KOPT-K1 (cell line): ENCODE measurements around the gene AUTS2.

Source experiments
- H3K27ac ChIP-seq: fragments of 200-600 bp; sonication (generic); 2 replicates; pipeline ENCODE4 v1.5.1; 2016; ENCODE audit warnings: antibody characterized with exemption, mild to moderate bottlenecking, low read depth, low read length; ENCODE audit not compliant: poor library complexity, severe bottlenecking
- H3K36me3 ChIP-seq: fragments of 200-600 bp; sonication (generic); 2 replicates; pipeline ENCODE4 v1.5.1; 2017; ENCODE audit warnings: antibody characterized with exemption, mild to moderate bottlenecking, low read length, moderate library complexity; ENCODE audit not compliant: insufficient read depth
- H3K9me3 ChIP-seq: fragments of 200-600 bp; sonication (generic); 2 replicates; pipeline ENCODE4 v1.5.1; 2017; ENCODE audit warnings: antibody characterized with exemption, low read length, mild to moderate bottlenecking; ENCODE audit not compliant: insufficient read depth, poor library complexity, severe bottlenecking

Gene AUTS2

DNA sequence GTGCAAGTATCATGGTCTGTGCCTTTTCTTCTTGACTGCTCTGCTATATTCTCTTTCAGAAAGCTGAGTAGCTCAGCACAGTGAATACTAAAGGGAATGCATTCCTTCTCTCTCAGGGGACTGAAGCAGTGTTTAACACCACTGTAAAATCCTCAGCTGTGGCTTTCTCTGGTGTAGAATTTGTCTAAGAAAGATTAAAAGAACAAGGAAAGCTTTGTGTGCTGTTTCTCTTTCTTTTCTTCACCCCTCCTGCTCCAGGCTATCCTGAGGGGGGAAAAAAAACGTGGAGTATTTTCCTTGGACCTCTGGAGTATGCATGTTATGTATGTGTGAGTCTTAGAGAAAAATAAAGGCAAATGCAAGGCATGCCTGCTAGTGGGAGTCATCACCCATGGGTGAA is 383.9 kb downstream of the AUTS2 start:
- Histone ChIP-seq H3K9me3 (no peaks in the 10 kb centered on the region), H3K27ac (no peak overlapping the region), H3K36me3 (no peaks in the 10 kb centered on the region)

DNA sequence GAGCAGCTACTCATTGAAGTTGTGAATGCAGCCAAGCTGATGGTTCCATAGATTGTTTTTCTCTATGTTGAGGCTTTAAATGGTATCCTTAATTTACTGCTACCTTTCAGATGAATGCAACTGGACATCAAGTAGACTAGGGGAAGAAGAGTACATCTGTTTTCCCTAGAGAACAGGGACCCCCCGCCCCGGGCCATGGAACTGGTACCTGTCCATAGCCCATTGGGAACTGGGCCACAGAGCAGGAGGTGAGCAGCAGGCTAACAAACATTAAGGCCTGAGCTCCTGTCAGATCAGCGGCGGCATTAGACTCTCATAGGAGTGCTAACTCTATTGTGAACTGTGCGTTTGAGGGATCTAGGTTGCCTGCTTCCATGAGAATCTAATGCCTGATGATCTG is 391.3 kb downstream of the AUTS2 start:
- H3K9me3 ChIP-seq = no peaks in the 10 kb centered on the region
- no peak overlapping the region for H3K27ac ChIP-seq
- no peaks in the 10 kb centered on the region for H3K36me3 ChIP-seq

DNA sequence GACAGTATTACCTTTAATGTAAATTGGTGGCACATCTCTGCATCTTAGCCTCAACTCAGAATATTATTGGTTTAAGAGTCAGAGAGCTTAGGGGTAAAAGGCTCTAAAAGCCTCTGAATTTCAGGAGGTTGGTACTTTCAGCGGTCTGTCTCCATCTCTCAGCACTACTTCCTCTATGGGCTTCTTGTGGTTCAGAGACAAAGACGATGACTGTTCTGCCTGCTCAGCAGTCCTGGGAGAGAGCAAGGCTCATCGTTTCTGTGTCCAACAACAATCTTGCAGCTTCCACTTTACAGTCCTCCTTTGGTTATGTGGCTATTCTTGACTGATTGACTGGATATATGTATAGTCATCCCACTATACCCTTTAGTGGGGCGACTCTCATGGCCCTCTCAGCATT is 394.7 kb downstream of the AUTS2 start:
- Histone ChIP-seq H3K36me3 (no peaks in the 10 kb centered on the region), H3K9me3 (no peaks in the 10 kb centered on the region), H3K27ac (no peak overlapping the region)

DNA sequence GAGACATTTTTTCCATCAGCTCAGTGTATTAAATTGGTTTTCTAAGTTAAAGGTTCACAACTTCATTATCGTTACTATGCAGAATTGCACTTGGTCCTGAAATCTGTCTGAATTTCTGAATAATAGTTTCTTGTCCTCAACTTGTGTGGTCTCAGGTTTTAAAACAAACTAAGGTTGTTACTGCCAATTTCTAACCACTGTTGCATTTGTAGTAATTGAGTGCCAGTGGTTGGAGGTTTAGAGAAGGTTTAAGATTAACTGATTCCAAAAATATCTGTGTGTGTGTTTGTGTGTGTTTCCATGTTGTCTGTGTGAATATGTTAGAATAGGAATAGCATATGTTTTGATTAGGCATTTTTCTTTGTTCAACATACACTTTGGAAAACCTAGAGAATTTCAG is 395.9 kb downstream of the AUTS2 start:
- H3K27ac ChIP-seq = no peak overlapping the region
- H3K9me3 ChIP-seq = no peaks in the 10 kb centered on the region
- H3K36me3 ChIP-seq = no peaks in the 10 kb centered on the region

DNA sequence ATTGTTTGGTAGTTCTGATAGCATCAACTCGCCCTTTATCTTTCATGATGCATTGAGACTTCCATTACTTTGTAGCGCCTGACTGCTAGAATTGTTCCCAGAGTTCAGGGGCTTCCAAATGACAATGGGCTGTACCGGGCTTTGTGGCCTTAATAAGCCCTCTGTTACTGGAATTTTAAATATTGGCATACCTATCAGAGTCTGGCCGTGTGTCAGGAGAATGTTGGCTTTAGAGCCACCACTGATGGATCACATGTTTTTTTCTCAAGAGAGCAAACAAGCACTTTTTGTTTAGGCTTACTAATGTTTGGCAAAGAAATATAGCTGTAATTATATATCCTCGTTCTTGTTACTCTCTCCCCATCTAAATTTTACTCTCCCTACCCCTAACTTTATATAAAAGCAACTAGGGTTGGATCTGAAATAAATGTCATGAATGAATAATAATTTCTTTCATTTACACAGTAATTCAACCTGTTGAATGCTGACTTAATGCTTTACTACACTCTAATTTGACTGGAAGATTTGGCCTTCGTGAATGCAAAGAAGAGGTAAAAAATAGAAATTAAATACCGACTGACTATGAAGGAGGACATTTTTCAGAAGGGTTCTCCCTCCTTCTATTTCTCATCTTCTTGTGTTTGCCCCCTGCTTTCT is 396.7 kb downstream of the AUTS2 start:
- no peaks in the 10 kb centered on the region for H3K9me3 ChIP-seq
- H3K36me3 ChIP-seq = no peaks in the 10 kb centered on the region
- H3K27ac ChIP-seq = no peak overlapping the region

DNA sequence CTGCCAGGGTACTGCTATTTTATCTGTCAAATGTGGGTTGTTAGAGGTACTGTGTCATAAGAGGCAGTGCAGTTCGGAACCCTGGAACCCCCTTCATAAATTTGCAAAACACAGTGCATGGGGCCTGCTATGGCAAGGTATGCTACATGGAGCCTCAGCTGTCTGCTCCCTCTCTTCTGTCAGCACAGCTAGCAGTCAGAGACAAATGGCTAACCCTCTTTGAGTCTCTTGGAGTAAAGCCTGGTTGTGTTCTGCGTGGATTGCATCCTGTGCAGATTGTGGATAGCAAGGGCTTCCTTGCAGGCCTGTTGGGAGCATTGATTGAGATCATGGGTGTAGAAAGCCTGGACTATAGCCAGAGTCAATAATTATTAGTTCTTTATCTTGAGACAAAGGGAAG is 397.8 kb downstream of the AUTS2 start:
- Histone ChIP-seq H3K27ac (no peak overlapping the region), H3K36me3 (no peaks in the 10 kb centered on the region), H3K9me3 (no peaks in the 10 kb centered on the region)

DNA sequence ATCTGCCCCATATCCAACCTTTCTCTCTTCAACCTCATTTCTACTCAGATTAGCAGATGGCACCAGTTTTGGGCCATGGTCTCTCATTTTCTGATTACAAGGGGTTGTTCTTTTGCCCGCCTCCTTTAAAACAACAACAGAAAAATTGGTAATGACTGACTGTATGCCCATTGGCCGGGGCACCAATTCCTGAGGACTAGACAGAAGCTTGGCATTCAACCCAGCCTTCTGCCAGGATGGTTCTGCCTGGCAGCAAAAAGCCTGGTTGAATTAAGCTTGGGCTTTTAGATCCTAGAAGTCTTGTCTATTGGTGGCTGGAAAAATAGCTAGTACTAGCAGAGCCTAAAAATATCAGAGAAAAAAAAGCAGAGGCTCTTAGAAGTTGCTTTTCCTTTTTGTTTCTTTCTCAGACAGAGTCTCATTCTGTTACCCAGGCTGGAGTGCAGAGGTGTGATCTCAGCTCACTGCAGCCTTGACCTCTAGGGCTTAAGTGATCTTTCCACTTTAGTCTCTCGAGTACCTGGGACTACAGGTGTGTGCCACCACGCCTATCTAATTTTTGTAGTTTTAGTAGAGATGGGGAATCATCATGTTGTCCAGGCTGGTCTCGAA is 402.6 kb downstream of the AUTS2 start:
- no peaks in the 10 kb centered on the region for H3K36me3 ChIP-seq
- H3K9me3 ChIP-seq = no peaks in the 10 kb centered on the region
- no peak overlapping the region for H3K27ac ChIP-seq

DNA sequence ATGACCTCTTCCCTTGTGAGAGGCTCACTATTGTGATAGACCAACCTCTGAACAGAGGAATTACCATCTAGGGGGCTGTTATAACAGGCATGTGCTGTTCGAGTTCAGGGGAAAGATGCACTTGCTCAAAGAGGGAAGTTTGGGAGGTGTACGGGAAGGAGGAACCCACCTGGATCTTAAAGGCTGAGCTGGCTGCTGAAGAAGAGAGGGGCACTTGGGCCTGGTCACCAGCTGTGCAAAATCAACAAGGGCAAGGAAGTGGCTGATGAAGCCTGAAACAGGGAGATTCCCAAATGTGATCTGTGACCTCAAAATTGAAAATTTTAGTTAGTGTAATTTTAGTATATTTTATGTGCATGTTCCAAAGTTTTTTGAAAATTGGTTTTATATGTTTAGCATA is 407.2 kb downstream of the AUTS2 start:
- H3K36me3 ChIP-seq = no peaks in the 10 kb centered on the region
- no peaks in the 10 kb centered on the region for H3K9me3 ChIP-seq
- no peak overlapping the region for H3K27ac ChIP-seq

DNA sequence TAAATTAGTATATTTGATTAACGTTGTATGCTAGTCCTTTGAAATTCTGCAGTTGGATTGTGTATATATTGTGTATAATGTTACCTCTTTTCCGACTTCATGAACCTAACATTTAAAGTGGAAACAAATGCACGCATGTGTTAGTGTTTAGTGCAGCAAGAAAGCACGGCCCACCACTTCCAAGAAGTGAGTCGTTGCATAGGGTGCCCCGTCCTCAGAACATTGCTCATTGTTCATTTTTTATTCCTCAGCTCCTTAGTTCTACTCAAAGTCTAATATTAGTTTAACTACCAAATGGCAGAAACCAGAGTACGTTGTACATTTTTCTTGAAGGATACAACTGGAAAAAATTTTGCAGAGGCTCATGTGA is 407.6 kb downstream of the AUTS2 start:
- H3K27ac ChIP-seq = no peak overlapping the region
- no peaks in the 10 kb centered on the region for H3K9me3 ChIP-seq
- no peaks in the 10 kb centered on the region for H3K36me3 ChIP-seq

DNA sequence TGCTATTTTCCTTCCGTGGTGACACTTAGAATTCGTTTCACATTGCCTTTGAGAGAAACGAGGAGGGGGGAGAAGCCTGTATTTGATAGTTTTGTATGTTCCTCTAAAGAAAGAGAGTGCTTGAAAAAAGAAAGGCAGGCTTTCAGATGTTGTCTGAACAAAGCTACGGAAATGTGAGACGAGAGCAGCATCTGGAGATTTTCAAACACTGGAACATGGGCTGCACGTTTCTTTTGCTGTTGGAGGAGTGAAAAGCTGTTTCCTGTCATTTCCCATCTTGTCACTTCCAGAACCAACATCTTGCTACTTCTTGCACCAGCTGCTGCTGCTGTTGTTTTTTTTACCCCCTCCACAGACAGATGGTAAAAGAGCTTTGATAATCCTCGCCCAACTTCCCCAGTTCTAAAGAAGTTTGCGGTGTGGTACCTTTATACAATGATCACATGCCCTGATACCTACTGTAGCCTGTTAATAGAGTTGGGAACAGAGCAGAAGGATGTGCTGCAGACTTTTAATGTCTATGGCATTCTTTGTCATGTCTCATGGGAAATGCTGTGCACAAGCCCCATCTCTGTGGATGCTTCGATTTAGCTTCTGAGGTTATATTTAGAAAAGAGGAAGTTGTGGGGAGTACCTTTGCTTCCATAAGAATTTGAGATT is 408.1 kb downstream of the AUTS2 start:
- H3K36me3 ChIP-seq = no peaks in the 10 kb centered on the region
- no peak overlapping the region for H3K27ac ChIP-seq
- no peaks in the 10 kb centered on the region for H3K9me3 ChIP-seq

DNA sequence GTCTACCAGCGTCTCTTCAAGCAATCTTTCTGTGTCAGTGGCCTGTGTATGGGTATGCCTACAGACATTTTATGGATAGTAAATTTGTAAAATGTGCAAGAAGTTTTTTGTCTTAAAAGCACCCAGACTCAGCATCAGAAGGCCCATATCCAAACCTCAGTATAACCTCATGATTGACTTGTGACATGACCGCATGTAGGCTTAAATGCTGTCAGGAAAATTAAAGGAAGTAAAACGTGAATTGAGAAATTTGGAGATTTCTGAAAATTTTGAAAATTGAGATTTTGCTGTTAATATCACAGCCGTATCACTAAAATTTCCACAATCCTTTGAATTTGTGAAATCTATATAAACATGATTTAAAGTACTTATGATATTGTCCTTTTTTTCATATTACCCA is 410.2 kb downstream of the AUTS2 start:
- Histone ChIP-seq H3K36me3 (no peaks in the 10 kb centered on the region), H3K27ac (no peak overlapping the region), H3K9me3 (no peaks in the 10 kb centered on the region)

DNA sequence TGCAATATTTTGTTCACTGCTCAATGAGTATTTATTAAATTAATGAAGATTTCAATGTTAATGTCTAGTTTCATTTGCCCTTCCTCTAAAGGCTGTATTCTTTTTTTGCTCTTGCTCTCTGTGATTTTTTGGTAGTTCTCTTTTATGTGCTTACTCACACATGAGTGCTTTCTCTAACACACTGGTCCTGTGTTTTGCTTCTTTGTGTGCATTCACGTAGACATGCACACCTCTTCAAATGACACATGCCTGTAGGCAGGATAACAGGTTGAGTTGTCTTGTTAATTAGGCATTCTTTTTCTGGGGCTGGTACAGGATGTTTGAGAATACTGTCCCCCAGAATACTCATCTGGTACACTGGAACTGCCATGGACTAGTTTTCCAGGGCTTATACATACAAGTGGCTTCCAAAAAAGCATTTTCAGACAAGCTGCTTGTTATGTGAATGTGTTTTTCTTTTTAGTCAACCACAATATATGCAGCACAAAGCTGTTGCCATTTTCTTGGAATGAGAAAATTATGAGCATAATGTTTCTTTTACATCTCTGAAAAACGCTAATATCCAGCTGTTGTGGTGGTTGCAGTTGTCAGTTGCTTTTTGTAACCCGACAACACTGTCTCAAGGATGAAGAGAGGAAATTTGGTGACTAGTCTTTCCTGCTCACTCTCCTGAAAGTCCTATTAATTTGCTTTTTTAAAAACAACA is 416.4 kb downstream of the AUTS2 start:
- Histone ChIP-seq H3K27ac (no peak overlapping the region), H3K36me3 (no peaks in the 10 kb centered on the region), H3K9me3 (no peaks in the 10 kb centered on the region)

DNA sequence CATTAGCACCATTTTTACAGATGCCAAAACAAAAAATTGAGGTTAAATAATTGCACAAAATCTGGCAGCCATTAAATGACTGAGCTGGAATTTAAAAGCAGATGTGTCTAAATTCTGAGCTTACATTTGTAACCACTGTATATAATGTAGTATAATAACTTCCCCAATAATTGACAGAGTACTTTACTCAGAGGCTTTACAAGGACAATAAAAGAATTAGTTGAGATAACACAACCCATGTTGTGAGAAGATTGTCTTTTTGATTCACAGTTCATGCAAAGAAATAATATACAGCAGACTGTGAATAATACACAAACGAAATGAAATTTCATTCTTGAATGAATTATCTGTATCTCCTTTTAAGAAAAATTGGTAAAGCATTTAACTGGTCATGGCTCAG is 417.1 kb downstream of the AUTS2 start:
- no peaks in the 10 kb centered on the region for H3K36me3 ChIP-seq
- no peak overlapping the region for H3K27ac ChIP-seq
- H3K9me3 ChIP-seq = no peaks in the 10 kb centered on the region

DNA sequence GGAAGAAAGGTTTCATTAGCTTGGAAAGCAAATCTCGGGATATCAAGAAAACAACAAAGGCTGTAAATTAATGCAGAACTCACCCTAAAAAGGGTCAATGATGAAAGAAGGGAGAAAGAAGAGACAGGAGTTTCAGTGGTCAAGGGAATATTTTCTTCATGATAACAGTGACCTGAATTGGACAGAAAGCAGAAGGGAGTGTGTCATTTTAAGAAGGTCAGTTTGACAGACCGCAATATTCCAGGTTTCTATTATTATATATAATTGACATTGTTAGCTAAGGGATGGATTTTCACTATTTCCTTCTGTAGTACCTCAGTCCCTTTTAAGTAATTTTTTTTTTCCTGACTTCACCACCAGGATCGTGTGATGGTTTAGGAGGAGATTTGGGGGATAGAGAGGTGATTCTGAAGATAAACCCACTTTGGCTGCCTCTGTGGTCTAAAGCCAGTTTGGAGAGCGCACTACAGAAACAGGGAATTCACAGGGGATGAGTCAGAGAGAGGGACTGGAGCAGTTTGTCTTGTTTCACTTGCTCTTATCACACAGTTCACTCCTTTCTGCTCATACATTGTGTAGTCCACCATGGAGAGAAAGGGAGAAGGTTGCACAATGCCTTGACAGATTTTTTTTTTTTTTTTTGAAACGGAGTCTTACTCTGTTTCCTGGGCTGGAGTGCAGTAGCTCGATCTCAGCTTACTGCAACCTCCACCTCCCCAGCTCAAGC is 417.9 kb downstream of the AUTS2 start:
- no peaks in the 10 kb centered on the region for H3K36me3 ChIP-seq
- no peak overlapping the region for H3K27ac ChIP-seq

DNA sequence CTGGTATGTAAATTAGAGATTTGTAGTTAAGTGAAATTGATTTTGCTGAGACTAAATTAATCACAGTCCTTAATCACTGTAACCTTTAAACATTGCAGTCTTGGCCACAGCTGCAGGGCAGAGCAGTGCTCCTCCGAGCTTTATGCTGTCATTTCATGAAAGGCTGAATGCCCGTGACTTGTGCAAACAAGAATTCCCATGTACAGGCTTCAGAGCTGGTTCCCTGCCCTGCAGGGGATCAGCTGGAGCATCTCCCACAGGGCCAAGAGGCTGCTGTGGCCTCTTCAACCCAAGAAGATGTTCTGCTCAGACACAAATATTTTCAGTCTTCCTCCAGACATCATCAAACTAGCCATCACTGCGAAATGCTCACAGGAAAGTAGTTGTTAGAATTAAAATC is 419.1 kb downstream of the AUTS2 start:
- H3K9me3 ChIP-seq = no peaks in the 10 kb centered on the region
- H3K36me3 ChIP-seq = no peaks in the 10 kb centered on the region
- no peak overlapping the region for H3K27ac ChIP-seq

More for the DNA sequence above, 417.9 kb downstream of the AUTS2 start:
- no peaks in the 10 kb centered on the region for H3K9me3 ChIP-seq
